ENCODE data around the gene PRDM2. TPM values are rescaled to one million over a fixed set of nuclear protein-coding genes. Genes with fewer than 3 reads are reported as not detected.

Gene PRDM2
- total and polyA plus RNA-seq, 7 donors = 6.7 to 53.2 (median 34.6) TPM

GRCh38 chr1:13812456-13813397 is 112.7 kb downstream of the PRDM2 start:
- 78 to 85% methylated on average over 20 of the region's 20 CpGs for WGBS, 2 donors

GRCh38 chr1:13813398-13814012 is 113.5 kb downstream of the PRDM2 start:
- no peak overlapping the region for H3K4me3 ChIP-seq
- DNase-seq = no peak
- no peak overlapping the region for H3K27ac ChIP-seq
- 62 to 82% methylated on average over 17 of the region's 17 CpGs for WGBS, 2 donors
- intact Hi-C loops (cut with DNase I) = loop anchor here (2.0 to 5.0 kb wide), 2 partner anchors 65 to 146 kb away; no protein-coding TSS in a partner anchor
- H3K36me3 ChIP-seq = peaks cover 0 to 10% (median 5%) of the 10 kb centered on the region in 4 donors
- H3K27me3 ChIP-seq = no peaks in the 10 kb centered on the region
- TF ChIP-seq CTCF (IDR thresholded peaks at IDR 0.05) = peak in 2 of 4 experiments; percentile 40 to 63
- no peak for TF ChIP-seq EP300 (IDR thresholded peaks at IDR 0.05)
- no peaks in the 10 kb centered on the region for H3K4me1 ChIP-seq
- no peaks in the 10 kb centered on the region for H3K9me3 ChIP-seq

More at GRCh38 chr1:13812456-13813397, 112.7 kb downstream of the PRDM2 start:
- intact Hi-C loops (cut with DNase I) = loop anchor here (2.0 to 5.0 kb wide), 2 partner anchors 64 to 145 kb away; no protein-coding TSS in a partner anchor
- TF ChIP-seq POLR2AphosphoS5 (IDR thresholded peaks at IDR 0.05) (no peak), EP300 (IDR thresholded peaks at IDR 0.05) (no peak), CTCF (IDR thresholded peaks at IDR 0.05) (no peak), POLR2A (IDR thresholded peaks at IDR 0.05) (no peak)
- H3K27ac ChIP-seq = no peak overlapping the region
- no peak overlapping the region for H3K4me3 ChIP-seq
- DNase-seq = no peak
- H3K27me3 ChIP-seq = no peaks in the 10 kb centered on the region
- no peaks in the 10 kb centered on the region for H3K9me3 ChIP-seq
- no peaks in the 10 kb centered on the region for H3K4me1 ChIP-seq
- H3K36me3 ChIP-seq = peaks cover 0 to 6% (median 3%) of the 10 kb centered on the region in 4 donors

- Histone ChIP-seq H3K36me3 (peaks cover 0 to 15% (median 5%) of the 10 kb centered on the region in 4 donors), H3K9me3 (no peaks in the 10 kb centered on the region), H3K4me3 (no peak overlapping the region), H3K27me3 (no peaks in the 10 kb centered on the region), H3K4me1 (no peaks in the 10 kb centered on the region), H3K27ac (no peak overlapping the region)
- 94 to 96% methylated on average over 7 of the region's 7 CpGs for WGBS, 2 donors
- intact Hi-C loops (cut with DNase I) = loop anchor here (5.0 kb wide), 1 partner anchor 147 kb away; no protein-coding TSS in a partner anchor
- DNase-seq = no peak
- TF ChIP-seq CTCF (IDR thresholded peaks at IDR 0.05) (no peak), POLR2AphosphoS5 (IDR thresholded peaks at IDR 0.05) (no peak), EP300 (IDR thresholded peaks at IDR 0.05) (no peak), POLR2A (IDR thresholded peaks at IDR 0.05) (no peak)
Measured at GRCh38 chr1:13814131-13814530, 114.1 kb downstream of the PRDM2 start.

- DNase-seq = no peak
- whole genome bisulfite sequencing, 2 donors = 95% methylated on average over 16 of the region's 16 CpGs
- no peaks in the 10 kb centered on the region for H3K27me3 ChIP-seq
- H3K4me1 ChIP-seq = no peaks in the 10 kb centered on the region
- intact Hi-C loops (cut with DNase I) = no loop called here
- no peak overlapping the region for H3K4me3 ChIP-seq
- H3K9me3 ChIP-seq = no peaks in the 10 kb centered on the region
- TF ChIP-seq POLR2A (IDR thresholded peaks at IDR 0.05) = no peak
- no peak for TF ChIP-seq POLR2AphosphoS5 (IDR thresholded peaks at IDR 0.05)
- TF ChIP-seq CTCF (IDR thresholded peaks at IDR 0.05) = no peak
- TF ChIP-seq EP300 (IDR thresholded peaks at IDR 0.05) = no peak
- H3K36me3 ChIP-seq = peaks cover 0 to 29% (median 5%) of the 10 kb centered on the region in 4 donors
- no peak overlapping the region for H3K27ac ChIP-seq
Measured at GRCh38 chr1:13816016-13816760, 116.2 kb downstream of the PRDM2 start.

Measured in sigmoid colon (tissue), 7 donors.